ENCODE measurements around the gene RMC1.

GRCh38 chr18:23470620-23471387 is 32.5 kb upstream of the RMC1 start:
- TF ChIP-seq POLR2AphosphoS5 (IDR thresholded peaks at IDR 0.05; ENCODE audit: low read depth, low read length), result no peak
- TF ChIP-seq TAF1 (IDR thresholded peaks at IDR 0.05; ENCODE audit: borderline replicate concordance, insufficient read depth, low read length), result no peak
- TF ChIP-seq SIN3A (IDR thresholded peaks at IDR 0.05; ENCODE audit: borderline replicate concordance, insufficient read depth, low read length), result no peak
